Bronchial epithelial cell (primary cell): ENCODE measurements around the gene C4BPB. TPM values are rescaled to one million over a fixed set of nuclear protein-coding genes. Genes with fewer than 3 reads are reported as not detected.

Experiments
- DNase-seq: peaks from one replicate; pipeline ENCODE4 v3.0.0-alpha.2; 2010; ENCODE audit warnings: low read depth
- FAIRE-seq: peaks from 2 replicates; lab custom pipeline; 2011; peaks lifted over from hg19 to GRCh38; lab: Jason Lieb, UNC
- H3K27me3 ChIP-seq: 2 replicates; pipeline ENCODE4 v1.5.1; 2011; ENCODE audit warnings: low read length; ENCODE audit not compliant: control insufficient read depth, insufficient read depth
- H3K36me3 ChIP-seq: 2 replicates; pipeline ENCODE4 v1.5.1; 2011; ENCODE audit warnings: low read length; ENCODE audit not compliant: control insufficient read depth, insufficient read depth
- H3K4me3 ChIP-seq: 2 replicates; pipeline ENCODE4 v1.5.1; 2011; ENCODE audit warnings: mild to moderate bottlenecking, low read depth, low read length, control low read depth
- CTCF ChIP-seq: IDR thresholded peaks from 2 replicates; pipeline ENCODE4 v1.5.1; 2011; ENCODE audit warnings: mild to moderate bottlenecking, moderate library complexity, low read length, control low read depth, inconsistent platforms; ENCODE audit not compliant: insufficient read depth, severe bottlenecking
- total RNA-seq: library from RNA; depleted of rRNA; stranded (reverse); fragments of >200 nt; gene quantifications from 2 replicates; pipeline ENCODE4 v1.2.1, GENCODE V29; 2014

Gene C4BPB
- total RNA-seq, 1 donor from 2014 or later, result not detected

DNA sequence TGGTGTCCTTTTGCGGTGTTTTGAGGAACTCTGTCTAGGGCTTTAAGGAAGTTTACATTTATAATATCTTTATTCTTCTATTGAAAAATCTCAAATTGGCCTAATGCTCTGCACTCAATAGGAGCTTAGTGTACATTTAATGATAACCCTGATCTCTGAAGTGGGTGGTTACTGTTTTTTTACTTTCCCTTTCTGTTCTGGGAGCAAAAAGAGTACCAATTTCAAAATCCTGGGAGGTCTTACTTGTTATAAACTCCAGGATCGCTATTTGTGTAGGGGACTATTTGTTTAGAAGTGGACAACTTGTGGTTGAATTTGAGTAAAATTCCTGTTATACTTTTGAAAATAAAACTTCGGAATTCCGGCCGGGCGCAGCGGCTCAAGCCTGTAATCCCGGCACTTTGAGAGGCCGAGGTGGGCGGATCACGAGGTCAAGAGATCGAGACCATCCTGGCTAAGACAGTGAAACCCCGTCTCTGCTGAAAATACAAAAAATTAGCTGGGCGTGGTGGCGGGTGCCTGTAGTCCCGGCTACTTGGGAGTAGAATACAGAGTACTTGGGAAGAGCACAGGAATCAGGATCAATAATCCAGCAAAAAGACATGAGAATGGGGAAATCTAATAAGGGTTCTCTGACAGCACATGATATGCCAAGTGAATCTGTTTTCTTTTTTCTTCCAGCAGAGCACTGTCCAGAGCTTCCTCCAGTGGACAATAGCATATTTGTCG, 1.1 kb downstream of the C4BPB start:
- no peak for DNase-seq
- H3K4me3 ChIP-seq, result no peak overlapping the region
- no peaks in the 10 kb centered on the region for H3K27me3 ChIP-seq
- no peak for TF ChIP-seq CTCF
- no peaks in the 10 kb centered on the region for H3K36me3 ChIP-seq
- no peak for FAIRE-seq

DNA sequence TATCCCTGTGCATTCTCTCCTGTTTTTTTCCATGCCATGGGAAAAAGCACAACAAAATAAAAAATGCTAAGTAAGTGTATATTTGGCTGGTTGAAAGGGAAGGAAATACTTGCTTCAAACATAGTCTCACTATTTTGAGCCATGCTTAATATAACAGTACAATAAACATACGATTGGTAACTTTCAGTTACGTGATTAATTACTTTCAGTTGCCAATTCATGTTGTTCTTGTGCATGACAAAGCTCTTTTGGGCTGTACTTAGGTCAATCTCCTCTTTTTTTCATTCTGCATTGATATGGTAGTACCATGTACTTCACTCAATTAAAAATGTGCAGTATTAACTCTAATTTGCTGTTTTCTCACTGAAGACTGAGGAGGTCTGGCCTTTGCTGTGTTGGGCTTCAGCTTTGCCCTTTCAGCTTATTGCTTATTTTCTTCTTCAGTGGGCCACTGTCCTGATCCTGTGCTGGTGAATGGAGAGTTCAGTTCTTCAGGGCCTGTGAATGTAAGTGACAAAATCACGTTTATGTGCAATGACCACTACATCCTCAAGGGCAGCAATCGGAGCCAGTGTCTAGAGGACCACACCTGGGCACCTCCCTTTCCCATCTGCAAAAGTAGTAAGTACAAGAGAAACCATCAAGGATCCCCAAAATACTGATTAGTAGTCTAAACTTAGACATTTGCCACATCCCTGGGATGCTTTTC, 2.7 kb downstream of the C4BPB start:
- TF ChIP-seq CTCF, result no peak
- Histone ChIP-seq H3K36me3 (no peaks in the 10 kb centered on the region), H3K27me3 (no peaks in the 10 kb centered on the region), H3K4me3 (no peak overlapping the region)
- DNase-seq, result no peak
- FAIRE-seq, result no peak

DNA sequence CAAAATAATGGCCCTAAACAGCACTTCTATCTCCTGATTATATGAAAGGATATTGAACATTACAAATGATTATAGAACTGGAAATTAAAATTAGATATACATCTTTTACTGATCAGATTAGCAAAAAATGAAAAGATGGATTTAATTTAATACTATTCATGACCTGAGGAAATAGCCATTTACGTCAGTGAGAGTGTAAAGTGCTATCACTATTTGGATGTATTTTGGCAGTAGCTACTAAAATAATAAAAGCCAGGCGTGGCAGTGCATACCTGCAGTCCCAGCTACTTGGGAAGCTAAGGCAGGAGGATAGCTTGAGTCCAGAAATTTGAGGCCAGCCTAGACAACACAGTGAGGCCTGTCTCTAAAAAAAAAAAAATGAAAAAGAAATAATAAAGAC, 5.3 kb downstream of the C4BPB start:
- FAIRE-seq (no peak), DNase-seq (no peak)
- H3K36me3 ChIP-seq, result no peaks in the 10 kb centered on the region
- TF ChIP-seq CTCF, result no peak
- H3K4me3 ChIP-seq, result no peak overlapping the region
- peaks cover 1% of the 10 kb centered on the region for H3K27me3 ChIP-seq

- no peak for TF ChIP-seq CTCF
- H3K36me3 ChIP-seq, result no peaks in the 10 kb centered on the region
- no peak for FAIRE-seq
- no peak overlapping the region for H3K4me3 ChIP-seq
- DNase-seq, result peak; percentile 28
- peaks cover 1% of the 10 kb centered on the region for H3K27me3 ChIP-seq
These were observed 9.2 kb downstream of the C4BPB start for GRCh38 chr1:207097871-207098324.

DNA sequence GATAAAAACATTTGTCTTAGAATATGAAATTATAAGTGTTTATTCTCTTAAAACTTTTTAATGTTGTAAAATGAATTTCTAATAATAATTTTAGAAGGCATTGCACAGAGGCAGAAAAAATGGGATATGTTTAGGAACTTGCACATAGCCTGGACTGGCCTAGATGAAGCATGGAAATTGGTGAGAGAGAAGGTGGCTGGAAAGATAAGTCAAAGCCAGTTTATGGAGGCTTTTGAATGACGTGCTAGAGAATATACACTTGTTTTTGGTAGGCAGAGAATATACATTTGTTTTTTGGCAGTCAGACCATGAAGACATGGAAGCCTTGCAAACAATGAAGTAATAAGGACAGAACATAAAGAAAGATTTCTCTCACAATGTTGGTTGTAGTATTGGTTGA, 13.1 kb downstream of the C4BPB start:
- no peak for TF ChIP-seq CTCF
- Histone ChIP-seq H3K27me3 (peaks cover 3% of the 10 kb centered on the region), H3K4me3 (no peak overlapping the region), H3K36me3 (no peaks in the 10 kb centered on the region)
- no peak for FAIRE-seq
- no peak for DNase-seq
